Left ventricle myocardium superior (tissue), 1 donor: ENCODE measurements around the gene NVL. TPM values are rescaled to one million over a fixed set of nuclear protein-coding genes. Genes with fewer than 3 reads are reported as not detected.

ENCODE experiments used
- ATAC-seq: fragments of 200-7000 bp; cut with Tn5 transposase; one replicate; pipeline ENCODE4 v1.9.1; 2020; ENCODE audit warnings: mild to moderate bottlenecking, moderate library complexity
- DNase-seq: peaks from one replicate; pipeline ENCODE4 v3.0.0-alpha.2; 2020
- intact Hi-C: fragments of 100-400 bp; cut with micrococcal nuclease; formaldehyde crosslinking; loops from one replicate; pipeline ENCODE4 v1.11.0; 2022
- total RNA-seq: library from RNA; stranded (reverse); fragmentation: NEBNext Ultra II Directional; extraction: Animal tissue kit (Norgen Biotek cat#: 25700); gene quantifications from one replicate; pipeline ENCODE4 v1.2.1, GENCODE V29; 2021
- donor health status: DM: no; HTN: yes; CAD: no; lungs with severe emphysema.

Gene NVL
- total RNA-seq, 1 donor from 2014 or later, result 9.5 TPM

GRCh38 chr1:224298346-224299330 is 31.3 kb downstream of the NVL start:
- ATAC-seq (no peak), DNase-seq (no peak)
- intact Hi-C loops, result no loop called here

GRCh38 chr1:224294775-224295174 is 35.2 kb downstream of the NVL start:
- DNase-seq (no peak), ATAC-seq (peak; percentile 35)
- intact Hi-C loops, result no loop called here

- intact Hi-C loops, result no loop called here
- no peak for DNase-seq
- no peak for ATAC-seq
Measured at GRCh38 chr1:224292419-224292818, 37.6 kb downstream of the NVL start.

GRCh38 chr1:224289396-224289795 is 40.6 kb downstream of the NVL start:
- DNase-seq, result no peak
- intact Hi-C loops, result no loop called here
- no peak for ATAC-seq

GRCh38 chr1:224287714-224288113 is 42.3 kb downstream of the NVL start:
- ATAC-seq, result no peak
- DNase-seq, result no peak
- intact Hi-C loops, result no loop called here

GRCh38 chr1:224282140-224282539 is 47.8 kb downstream of the NVL start:
- intact Hi-C loops, result no loop called here
- DNase-seq, result no peak

GRCh38 chr1:224276771-224277487 is 53.0 kb downstream of the NVL start:
- intact Hi-C loops, result no loop called here
- no peak for ATAC-seq

More at GRCh38 chr1:224282140-224282539, 47.8 kb downstream of the NVL start:
- ATAC-seq, result no peak

GRCh38 chr1:224274970-224275626 is 54.9 kb downstream of the NVL start:
- intact Hi-C loops, result no loop called here
- ATAC-seq (no peak), DNase-seq (no peak)

More at GRCh38 chr1:224276771-224277487, 53.0 kb downstream of the NVL start:
- no peak for DNase-seq

- intact Hi-C loops, result no loop called here
- no peak for ATAC-seq
- DNase-seq, result no peak
Measured at GRCh38 chr1:224273641-224274040, 56.3 kb downstream of the NVL start.

GRCh38 chr1:224271106-224271505 is 58.9 kb downstream of the NVL start:
- no peak for DNase-seq
- intact Hi-C loops, result no loop called here
- no peak for ATAC-seq

GRCh38 chr1:224267925-224268324 is 62.0 kb downstream of the NVL start:
- DNase-seq (no peak), ATAC-seq (no peak)
- intact Hi-C loops, result no loop called here

GRCh38 chr1:224266915-224267856 is 62.8 kb downstream of the NVL start:
- ATAC-seq, result no peak
- intact Hi-C loops, result no loop called here
- DNase-seq, result no peak

- ATAC-seq (no peak), DNase-seq (no peak)
- intact Hi-C loops, result no loop called here
Measured at GRCh38 chr1:224266105-224266914, 63.7 kb downstream of the NVL start.

GRCh38 chr1:224264321-224264720 is 65.7 kb downstream of the NVL start:
- intact Hi-C loops, result no loop called here
- no peak for ATAC-seq
- DNase-seq, result no peak

GRCh38 chr1:224262373-224263054 is 67.5 kb downstream of the NVL start:
- ATAC-seq (no peak), DNase-seq (no peak)
- intact Hi-C loops, result no loop called here

GRCh38 chr1:224259986-224260385 is 70.0 kb downstream of the NVL start:
- intact Hi-C loops, result no loop called here
- ATAC-seq (no peak), DNase-seq (no peak)

GRCh38 chr1:224258351-224258750 is 71.6 kb downstream of the NVL start:
- ATAC-seq (no peak), DNase-seq (no peak)
- intact Hi-C loops, result no loop called here
